HCT116 (cell line): ENCODE data around the gene MYF5. TPM values are rescaled to one million over a fixed set of nuclear protein-coding genes. Genes with fewer than 3 reads are reported as not detected.
A peak's percentile ranks its signal among the peaks of the same experiment; 100 is the strongest.

Source experiments
- ATAC-seq: fragments of 200-7000 bp; cut with Tn5 transposase; 2 replicates; pipeline ENCODE4 v1.9.1; 2020; ENCODE audit warnings: mild to moderate bottlenecking, moderate library complexity
- BruUV-seq: library from RNA; stranded (reverse); fragments of 400-500 nt; replicated peaks from 2 replicates; lab custom pipeline; 2021; lab: Mats Ljungman, UMichigan
- CTCF ChIA-PET: fragments of 300-600 bp; sonication (Branson Sonifier 250); formaldehyde crosslinking; loops from one replicate; lab custom pipeline; 2021; ENCODE audit warnings: antibody characterized with exemption; lab: Charles Lee
- POLR2A ChIA-PET: fragments of 300-600, 350-600 bp; sonication (Branson Sonifier 250); formaldehyde crosslinking; loops from one replicate; lab custom pipeline; 2021; ENCODE audit warnings: antibody characterized with exemption; lab: Charles Lee
- RAD21 ChIA-PET, 2 experiments: fragments of 300-600 bp; sonication (Branson Sonifier 250); formaldehyde crosslinking; loops; one replicate each; lab custom pipeline; 2023; ENCODE audit warnings: low total read pairs in 2 of 2; ENCODE audit not compliant: uncharacterized antibody in 2 of 2, unreplicated experiment in 2 of 2, low non-redundant PET in 1 of 2; lab: Charles Lee
- DNase-seq: peaks from one replicate; pipeline ENCODE4 v3.0.0-alpha.2; 2010; ENCODE audit warnings: low read depth, low spot score
- H2AFZ ChIP-seq: fragments of 200-600 bp; shearing (Covaris generic), sonication (generic); 2 replicates; pipeline ENCODE4 v1.6.1; 2017; ENCODE audit warnings: low read depth, mixed run types, mixed read lengths, antibody characterized with exemption, low read length; ENCODE audit not compliant: poor library complexity, severe bottlenecking
- H3K27ac ChIP-seq: 2 replicates; pipeline ENCODE4 v1.5.1; 2012; ENCODE audit warnings: low read depth, low read length
- H3K27me3 ChIP-seq: fragments of 200-600 bp; sonication (generic); 2 replicates; pipeline ENCODE4 v1.6.1; 2016; ENCODE audit warnings: mixed run types, low read length, mixed read lengths; ENCODE audit not compliant: insufficient read depth
- H3K36me3 ChIP-seq, 2 experiments: fragments of 200-500 bp in 1 of 2; fragments of 200-600 bp in 1 of 2; sonication (Bioruptor generic) in 1 of 2; sonication (generic) in 1 of 2; 2 replicates each; pipeline versions ENCODE4 v1.5.1 to v1.6.1; 2014 to 2016; ENCODE audit warnings: low read length in 2 of 2, inconsistent platforms in 1 of 2, mixed read lengths in 1 of 2, mixed run types in 1 of 2; ENCODE audit not compliant: insufficient read depth in 2 of 2, control insufficient read depth in 1 of 2
- H3K4me1 ChIP-seq, 2 experiments: fragments of 200-600 bp in 1 of 2; sonication (generic) in 1 of 2; 2 replicates each; pipeline versions ENCODE4 v1.5.1 to v1.6.1; 2012 to 2017; ENCODE audit warnings: low read length in 2 of 2, inconsistent platforms in 1 of 2, mild to moderate bottlenecking in 1 of 2, mixed read lengths in 1 of 2, mixed run types in 1 of 2, moderate library complexity in 1 of 2; ENCODE audit not compliant: insufficient read depth in 2 of 2, control insufficient read depth in 1 of 2
- H3K4me2 ChIP-seq: fragments of 200-600 bp; sonication (generic); 2 replicates; pipeline ENCODE4 v1.6.1; 2017; ENCODE audit warnings: mixed run types, low read length, mixed read lengths
- H3K4me3 ChIP-seq, 2 experiments: fragments of 200-600 bp in 1 of 2; sonication (generic) in 1 of 2; replicated peaks in 1 of 2; 2 replicates each; pipeline ENCODE4 v1.5.1; 2011 to 2016; ENCODE audit warnings: low read length in 2 of 2, control low read depth in 1 of 2, low read depth in 1 of 2, mild to moderate bottlenecking in 1 of 2, mixed read lengths in 1 of 2, mixed run types in 1 of 2
- H3K79me2 ChIP-seq: fragments of 200-600 bp; sonication (generic); 2 replicates; pipeline ENCODE4 v1.6.1; 2017; ENCODE audit warnings: mild to moderate bottlenecking, mixed run types, low read length, moderate library complexity, mixed read lengths; ENCODE audit not compliant: insufficient read depth
- H3K9ac ChIP-seq: fragments of 200-600 bp; sonication (generic); 2 replicates; pipeline ENCODE4 v1.6.1; 2016; ENCODE audit warnings: low read length, mixed read lengths
- H3K9me2 ChIP-seq: fragments of 200-600 bp; sonication (generic), shearing (Covaris generic); 2 replicates; pipeline ENCODE4 v1.6.1; 2017; ENCODE audit warnings: mixed run types, mild to moderate bottlenecking, moderate library complexity; ENCODE audit not compliant: insufficient read depth
- H3K9me3 ChIP-seq, 2 experiments: fragments of 200-500 bp in 1 of 2; fragments of 200-600 bp in 1 of 2; sonication (Bioruptor generic) in 1 of 2; sonication (generic) in 1 of 2; 2 replicates each; pipeline ENCODE4 v1.6.1; 2014 to 2017; ENCODE audit warnings: low read length in 2 of 2, mixed read lengths in 2 of 2, inconsistent platforms in 1 of 2, low read depth in 1 of 2, mild to moderate bottlenecking in 1 of 2, mixed run types in 1 of 2, moderate library complexity in 1 of 2; ENCODE audit not compliant: control insufficient read depth in 1 of 2, insufficient read depth in 1 of 2
- H4K20me1 ChIP-seq: fragments of 200-600 bp; sonication (generic), shearing (Covaris generic); 2 replicates; pipeline ENCODE4 v1.6.1; 2017; ENCODE audit warnings: mixed run types, mild to moderate bottlenecking, moderate library complexity; ENCODE audit not compliant: insufficient read depth
- RAD21 ChIP-seq: IDR thresholded peaks from 2 replicates; pipeline ENCODE4 v1.6.1; 2012; ENCODE audit warnings: low read depth, mild to moderate bottlenecking
- ZNF274 ChIP-seq: fragments of 200-500 bp; sonication (Bioruptor generic); IDR thresholded peaks from 2 replicates; pipeline ENCODE4 v1.6.1; 2014; ENCODE audit warnings: mild to moderate bottlenecking, low read depth, low read length, inconsistent platforms
- intact Hi-C: fragments of 100-400 bp; cut with micrococcal nuclease; formaldehyde crosslinking; loops from 2 replicates; pipeline ENCODE4 v1.10.0; 2022
- total RNA-seq: library from RNA; stranded (reverse); gene quantifications from one replicate; pipeline ENCODE4 v1.2.1, GENCODE V29; 2021; ENCODE audit not compliant: unreplicated experiment
- TF ChIP-seq, protein P1 (sequence below), 3 experiments: fragments of 200-600 bp in 1 of 3; sonication (generic) in 1 of 3; IDR thresholded peaks in 2 of 3; conservative IDR thresholded peaks in 1 of 3; 2 replicates each; pipeline ENCODE4 v1.5.1; 2012 to 2017; ENCODE audit warnings: low read depth in 2 of 3, low read length in 2 of 3, antibody characterized with exemption in 1 of 3, borderline replicate concordance in 1 of 3, control low read depth in 1 of 3, mild to moderate bottlenecking in 1 of 3, mixed read lengths in 1 of 3, mixed run types in 1 of 3, moderate library complexity in 1 of 3; ENCODE audit not compliant: insufficient read depth in 1 of 3

Gene MYF5
- total RNA-seq, 1 experiment from 2014 or later = not detected

- DNase-seq (peak; percentile 39), ATAC-seq (no peak)
- ChIA-PET RAD21 (interaction anchor here in 1 of 2 experiments (0.6 kb wide), 1 partner anchor 533 kb away, joined by 3 read pairs; no protein-coding TSS in a partner anchor), CTCF (interaction anchor here (1.4 kb wide), 1 partner anchor 15 kb away, joined by 6 read pairs; no protein-coding TSS in a partner anchor), POLR2A (no interaction called here)
- H3K9me3 ChIP-seq = no peaks in the 10 kb centered on the region
- no peak overlapping the region for H3K4me3 ChIP-seq
- no peak overlapping the region for H3K9ac ChIP-seq
- no peaks in the 10 kb centered on the region for H3K36me3 ChIP-seq
- intact Hi-C loops = loop anchor here (1.0 to 10.0 kb wide), 4 partner anchors 291 to 569 kb away; no protein-coding TSS in a partner anchor
- H3K4me2 ChIP-seq = no peak overlapping the region
- no TSS peak for BruUV-seq
- H3K79me2 ChIP-seq = no peaks in the 10 kb centered on the region
- TF ChIP-seq, protein P1, sequence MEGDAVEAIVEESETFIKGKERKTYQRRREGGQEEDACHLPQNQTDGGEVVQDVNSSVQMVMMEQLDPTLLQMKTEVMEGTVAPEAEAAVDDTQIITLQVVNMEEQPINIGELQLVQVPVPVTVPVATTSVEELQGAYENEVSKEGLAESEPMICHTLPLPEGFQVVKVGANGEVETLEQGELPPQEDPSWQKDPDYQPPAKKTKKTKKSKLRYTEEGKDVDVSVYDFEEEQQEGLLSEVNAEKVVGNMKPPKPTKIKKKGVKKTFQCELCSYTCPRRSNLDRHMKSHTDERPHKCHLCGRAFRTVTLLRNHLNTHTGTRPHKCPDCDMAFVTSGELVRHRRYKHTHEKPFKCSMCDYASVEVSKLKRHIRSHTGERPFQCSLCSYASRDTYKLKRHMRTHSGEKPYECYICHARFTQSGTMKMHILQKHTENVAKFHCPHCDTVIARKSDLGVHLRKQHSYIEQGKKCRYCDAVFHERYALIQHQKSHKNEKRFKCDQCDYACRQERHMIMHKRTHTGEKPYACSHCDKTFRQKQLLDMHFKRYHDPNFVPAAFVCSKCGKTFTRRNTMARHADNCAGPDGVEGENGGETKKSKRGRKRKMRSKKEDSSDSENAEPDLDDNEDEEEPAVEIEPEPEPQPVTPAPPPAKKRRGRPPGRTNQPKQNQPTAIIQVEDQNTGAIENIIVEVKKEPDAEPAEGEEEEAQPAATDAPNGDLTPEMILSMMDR (IDR thresholded peaks at IDR 0.05 in 2 of 3, conservative IDR thresholded peaks at IDR 0.05 in 1 of 3; ENCODE audit: borderline replicate concordance in 1 of 3, insufficient read depth in 1 of 3, low read depth in 2 of 3, low read length in 2 of 3) = peak; percentile 41 to 62 (median 60); a peak in 5 of 6 replicates
- TF ChIP-seq RAD21 = peak; percentile 64
- TF ChIP-seq ZNF274 = no peak
- no peaks in the 10 kb centered on the region for H4K20me1 ChIP-seq
- no peak overlapping the region for H2AFZ ChIP-seq
- H3K9me2 ChIP-seq = no peaks in the 10 kb centered on the region
- H3K4me1 ChIP-seq = no peaks in the 10 kb centered on the region
- H3K27me3 ChIP-seq = peaks cover 4% of the 10 kb centered on the region; the same call in 1 of the 2 replicates
- H3K27ac ChIP-seq = no peak overlapping the region
Observed at GRCh38 chr12:80763874-80764273, 47.2 kb downstream of the MYF5 start.

DNA sequence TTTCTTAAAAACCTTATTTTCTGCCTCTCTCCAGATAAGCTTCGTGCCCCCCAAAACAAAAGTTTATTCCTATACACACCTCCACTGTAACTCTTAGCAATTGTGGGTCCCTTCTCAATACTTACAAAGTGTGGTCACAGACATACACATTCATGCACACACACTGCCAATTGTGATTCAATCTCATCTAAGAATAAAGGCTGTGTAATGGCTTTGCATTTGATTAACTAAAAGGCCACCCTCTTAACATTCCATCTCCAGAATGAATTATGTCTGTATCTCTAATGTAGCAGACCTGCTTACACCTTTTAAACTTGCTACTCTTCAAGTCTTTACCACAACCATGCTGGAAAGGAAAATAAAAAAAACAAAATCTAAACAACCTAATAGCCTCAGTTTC is 49.5 kb downstream of the MYF5 start:
- Histone ChIP-seq H3K79me2 (no peaks in the 10 kb centered on the region), H3K9me2 (no peaks in the 10 kb centered on the region; the same call in 1 of the 2 replicates), H3K27ac (no peak overlapping the region), H3K4me2 (no peak overlapping the region), H3K36me3 (no peaks in the 10 kb centered on the region), H2AFZ (no peak overlapping the region), H3K4me3 (no peak overlapping the region), H3K9me3 (no peaks in the 10 kb centered on the region), H4K20me1 (no peaks in the 10 kb centered on the region), H3K9ac (no peak overlapping the region), H3K27me3 (peaks cover 4% of the 10 kb centered on the region; the same call in 1 of the 2 replicates), H3K4me1 (no peaks in the 10 kb centered on the region)
- RAD21 ChIA-PET = no interaction called here
- CTCF ChIA-PET = no interaction called here
- no peak for TF ChIP-seq ZNF274
- DNase-seq (no peak), ATAC-seq (no peak)
- BruUV-seq = no TSS peak
- intact Hi-C loops = loop anchor here (10.0 kb wide), 1 partner anchor 451 kb away; no protein-coding TSS in a partner anchor
- POLR2A ChIA-PET = no interaction called here
